GM18502 (cell line): ENCODE measurements around the gene WRAP73.

Experiments used
- ATAC-seq: cut with Tn5 transposase; IDR thresholded peaks from one replicate; pipeline ENCODE4 v1.9.1; 2021; ENCODE audit warnings: mild to moderate bottlenecking; ENCODE audit not compliant: unreplicated experiment, poor library complexity

Gene WRAP73

DNA sequence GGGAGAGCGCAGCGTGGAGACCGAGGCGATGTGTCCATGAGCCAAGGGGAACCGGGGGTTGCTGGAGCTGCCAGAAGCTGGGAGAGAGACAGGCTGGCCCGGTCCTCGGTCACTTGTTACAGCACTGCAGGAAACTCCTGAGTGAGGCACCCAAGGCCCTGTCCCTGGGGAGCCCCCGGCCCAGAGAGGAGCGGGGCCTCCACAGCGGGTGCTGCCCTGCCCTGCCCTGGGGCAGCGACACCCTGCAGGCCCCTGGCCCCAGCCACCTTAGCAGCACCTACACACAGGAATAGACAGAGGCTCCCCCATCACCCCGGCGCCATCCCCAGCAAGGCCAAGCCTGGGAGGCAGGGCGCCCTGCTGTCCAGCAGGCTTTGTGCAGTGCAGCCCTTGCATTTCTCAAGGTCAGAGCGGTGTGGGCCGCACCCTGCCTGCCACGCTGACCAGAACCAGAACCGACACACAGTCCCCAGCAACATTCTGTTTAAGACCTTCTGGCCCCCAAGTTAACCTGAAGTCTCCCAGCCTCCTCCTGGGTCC is 32.0 kb downstream of the WRAP73 start:
- no peak for ATAC-seq

DNA sequence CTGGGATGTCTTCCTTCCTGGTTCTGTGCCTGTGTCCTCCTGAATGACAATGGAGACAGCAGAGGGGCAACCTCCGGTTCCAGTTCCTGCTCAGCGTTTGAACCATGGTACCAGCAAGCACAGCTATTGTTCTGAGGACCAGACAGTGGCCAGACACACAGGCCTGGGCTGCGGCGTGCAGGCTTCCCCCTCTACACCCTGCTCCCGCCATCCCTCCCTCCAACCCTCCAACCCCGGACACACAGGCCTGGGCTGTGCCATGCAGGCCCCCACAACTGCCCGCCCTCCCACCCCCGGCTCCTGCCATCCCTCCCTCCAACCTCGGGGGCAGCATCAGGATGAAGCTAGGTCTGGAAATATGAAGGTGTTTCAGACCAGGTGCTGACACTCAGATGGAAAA is 33.0 kb downstream of the WRAP73 start:
- no peak for ATAC-seq

DNA sequence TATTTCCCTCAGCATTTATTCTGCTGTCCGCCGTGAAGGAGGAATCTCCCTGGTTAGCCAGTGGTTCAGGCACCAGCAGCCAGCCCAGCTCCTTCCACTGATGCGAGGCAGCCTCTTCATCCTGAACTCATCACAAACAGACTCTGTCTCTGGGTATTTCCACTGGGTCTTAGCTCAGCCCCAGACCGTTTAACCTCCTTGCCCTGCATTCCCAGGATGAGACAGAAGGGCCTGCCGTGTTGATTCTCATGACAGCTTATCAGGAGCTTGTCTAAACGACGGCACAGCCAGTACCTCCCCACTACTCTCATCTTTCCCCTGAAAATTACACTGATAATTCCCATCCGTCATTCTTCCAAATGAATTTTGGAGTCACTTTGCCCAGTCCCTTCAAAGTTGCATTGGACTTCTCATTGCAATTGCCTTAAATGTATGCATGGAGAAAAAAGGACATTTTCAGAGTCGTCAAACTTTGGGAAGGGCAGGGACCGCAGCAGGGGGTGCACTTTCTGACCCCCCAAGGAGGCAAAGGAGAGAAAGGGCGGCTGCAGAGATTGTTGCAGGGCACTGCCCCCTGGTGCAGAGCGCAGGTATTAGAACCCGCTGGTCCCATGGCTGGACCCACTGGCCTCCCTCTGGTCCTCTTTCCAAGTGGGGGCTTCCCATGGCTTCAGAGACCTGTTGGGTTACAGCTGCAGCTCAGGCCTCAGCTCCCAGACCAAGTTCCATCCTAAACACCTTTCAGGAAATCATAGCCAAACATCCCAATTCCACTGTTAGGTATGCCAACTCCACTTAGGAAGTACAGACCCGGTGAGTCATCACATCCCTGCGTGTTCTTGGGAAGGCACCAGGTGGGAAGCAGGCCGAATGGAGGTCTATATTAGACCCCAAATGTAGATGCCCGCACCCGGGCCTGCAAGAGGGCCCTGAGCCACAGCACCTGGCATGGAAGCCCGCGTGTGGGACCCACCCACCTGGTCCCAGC is 34.9 kb downstream of the WRAP73 start:
- no peak for ATAC-seq

DNA sequence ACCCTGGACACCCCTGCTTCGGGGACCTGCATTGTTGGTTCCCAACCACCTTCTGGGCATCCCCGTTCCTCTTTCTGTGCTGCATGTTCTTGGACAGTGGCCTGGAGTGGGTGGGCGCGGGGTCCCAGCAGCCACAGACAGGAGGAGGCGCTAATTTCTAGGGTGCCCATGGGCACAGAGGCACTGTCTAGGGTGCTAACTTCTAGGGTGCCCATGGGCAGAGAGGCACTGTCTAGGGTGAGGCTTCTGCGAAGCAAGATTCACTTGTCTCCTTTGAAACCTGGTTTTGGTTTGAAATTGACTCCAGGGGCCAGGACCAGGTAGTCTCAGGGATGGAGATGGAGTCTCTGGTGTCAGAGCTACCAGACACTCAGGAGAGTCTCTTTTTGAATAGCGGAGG is 37.8 kb downstream of the WRAP73 start:
- ATAC-seq: no peak

DNA sequence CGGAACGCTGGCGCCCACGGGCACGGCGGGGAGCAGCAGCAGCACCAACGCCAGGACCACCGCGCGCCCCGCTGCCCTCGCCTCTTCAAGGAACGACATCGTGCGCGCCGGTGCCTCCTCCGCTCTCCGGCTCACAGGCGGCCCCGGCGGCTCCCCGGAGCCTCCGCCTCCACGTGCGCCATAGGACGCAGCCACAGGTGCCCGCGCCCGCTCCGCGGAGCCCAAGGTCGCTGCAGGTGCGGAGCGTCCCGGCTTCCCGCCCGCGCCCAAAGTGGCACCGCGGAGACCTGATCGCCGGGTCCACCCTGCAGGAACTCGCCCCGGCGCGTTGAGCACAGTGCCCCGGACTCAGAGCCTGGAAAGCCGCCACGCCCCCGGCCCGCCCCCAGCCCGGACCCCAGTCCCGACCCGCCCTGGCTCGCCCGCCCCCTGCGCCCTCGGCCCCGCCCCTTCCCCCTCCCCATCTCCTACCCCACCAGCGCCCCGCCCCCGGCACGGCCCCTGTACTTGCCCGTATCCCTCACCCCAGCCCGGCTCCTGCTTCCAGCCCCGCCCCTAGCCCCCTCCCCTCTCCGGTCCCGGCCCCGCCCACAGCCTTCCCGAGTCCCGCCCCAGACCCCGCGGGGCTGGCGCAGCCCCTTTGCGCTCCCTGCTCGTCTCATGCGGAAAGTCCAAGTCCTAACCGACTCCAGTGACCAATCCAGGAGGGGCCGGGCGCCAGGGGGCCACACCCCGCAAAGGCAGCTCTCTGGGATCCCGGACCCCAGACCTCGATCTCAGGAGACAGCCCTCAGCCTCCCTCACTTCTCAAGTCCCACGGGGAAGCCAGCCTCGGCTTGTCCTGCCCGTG is 38.5 kb downstream of the WRAP73 start, which contains the start of gene MEGF6:
MEGF6 (minus strand) TSS at position 339 of the 850 bp plus-strand sequence; CDS start at position 99, 240 bp downstream.
- ATAC-seq: no peak

DNA sequence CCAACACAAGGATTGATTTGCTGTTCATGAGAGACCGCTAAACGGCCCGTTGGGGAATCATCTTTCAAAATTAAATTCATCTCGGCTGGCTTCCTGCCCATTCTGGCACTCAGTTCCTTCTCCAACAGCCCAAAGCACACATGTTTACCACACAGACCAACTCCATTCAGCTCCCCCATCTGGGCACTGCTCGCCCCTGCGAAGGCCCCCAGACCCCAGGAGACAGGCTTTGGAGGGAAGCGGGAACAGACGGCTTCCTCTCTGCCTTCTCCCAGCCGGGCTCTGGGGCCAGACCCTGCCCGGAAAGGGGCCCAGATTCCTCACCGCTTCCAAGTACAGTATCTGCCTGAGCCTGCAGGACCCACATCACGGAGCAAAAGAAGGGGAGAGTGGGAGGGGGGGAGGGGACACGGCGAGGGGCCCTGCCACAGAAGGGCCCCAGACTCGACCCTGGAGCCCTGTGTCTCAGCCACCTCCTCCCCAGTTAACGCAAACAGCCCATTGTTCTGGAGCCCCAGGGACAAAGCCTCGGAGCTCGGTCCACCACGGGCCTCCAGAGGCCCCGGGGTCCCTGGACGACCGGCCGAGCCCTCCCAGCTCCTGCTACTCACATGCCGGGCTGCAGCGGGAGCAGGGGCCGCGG is 39.3 kb downstream of the WRAP73 start:
- no peak for ATAC-seq

DNA sequence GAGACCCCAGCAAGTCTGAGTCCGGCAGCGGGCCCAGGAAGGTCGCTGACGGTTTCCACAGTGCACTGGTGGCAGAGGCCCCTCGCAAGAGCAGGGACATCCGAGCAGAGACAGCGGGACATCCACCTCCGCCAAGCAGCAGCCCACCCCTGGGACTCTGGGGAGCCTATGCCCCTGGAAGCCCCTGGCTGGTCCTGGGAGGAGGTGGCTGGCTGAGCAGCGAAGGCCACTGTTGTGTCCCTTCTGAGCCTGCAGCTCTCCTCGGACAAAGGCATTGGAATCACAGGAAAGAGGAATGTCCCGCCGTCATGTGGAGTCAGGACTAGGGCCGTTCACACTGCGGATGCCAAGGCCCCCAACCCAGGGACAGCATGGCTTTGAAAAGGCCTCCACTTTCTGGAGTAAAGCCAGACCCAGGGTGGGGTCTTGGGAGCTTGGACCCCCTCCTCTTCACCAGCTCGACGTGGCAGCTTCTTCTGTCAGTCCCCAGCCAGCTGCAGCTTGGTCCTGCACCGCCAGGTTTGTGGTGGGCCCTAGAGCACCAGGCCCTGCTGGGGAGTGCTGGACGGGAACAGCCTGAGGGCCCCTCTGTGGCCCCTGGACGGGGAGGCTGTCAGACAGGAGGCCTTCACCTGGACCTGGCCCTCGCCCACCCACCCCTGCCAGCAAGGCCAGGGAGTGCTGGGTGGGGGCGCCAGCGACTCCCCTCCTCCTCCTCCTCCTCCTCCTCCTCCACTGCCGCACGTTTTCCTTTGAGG is 40.0 kb downstream of the WRAP73 start:
- no peak for ATAC-seq

DNA sequence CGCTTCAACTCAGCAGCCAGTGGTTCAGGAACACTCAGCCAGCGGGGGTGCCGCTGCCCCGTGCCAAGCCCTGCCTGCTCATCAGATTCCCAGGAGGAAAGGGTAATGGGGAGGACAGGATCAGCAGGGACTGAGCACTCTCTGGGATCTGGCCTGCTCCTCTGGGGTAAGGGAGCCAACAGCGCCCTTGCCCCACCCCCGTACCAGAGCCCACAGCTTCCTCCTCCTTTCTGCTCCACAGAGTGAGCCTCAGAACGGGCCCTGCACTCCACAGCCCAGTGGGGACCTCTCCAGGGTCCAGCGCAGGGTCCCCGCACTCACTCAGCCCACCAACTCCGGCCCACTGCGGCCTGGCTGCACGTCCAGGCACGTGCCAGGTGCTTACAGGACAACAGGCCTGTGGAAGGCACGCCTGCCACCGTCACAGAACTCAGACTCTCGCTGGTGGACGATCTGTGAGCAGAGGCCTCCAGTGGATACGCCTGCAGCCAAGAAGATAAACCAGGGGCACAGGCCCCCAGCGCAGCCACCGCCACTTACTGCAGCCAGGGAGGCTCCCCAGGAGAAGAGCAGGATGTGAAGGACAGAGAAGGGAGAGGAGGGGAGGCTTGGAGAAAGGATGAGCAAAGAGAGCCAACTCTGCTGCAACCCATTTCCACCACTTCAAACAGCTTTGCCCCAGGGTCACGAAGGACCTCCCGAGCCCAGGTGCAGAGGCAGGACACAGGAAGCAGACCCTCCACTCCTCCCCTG is 40.7 kb downstream of the WRAP73 start:
- ATAC-seq: no peak

DNA sequence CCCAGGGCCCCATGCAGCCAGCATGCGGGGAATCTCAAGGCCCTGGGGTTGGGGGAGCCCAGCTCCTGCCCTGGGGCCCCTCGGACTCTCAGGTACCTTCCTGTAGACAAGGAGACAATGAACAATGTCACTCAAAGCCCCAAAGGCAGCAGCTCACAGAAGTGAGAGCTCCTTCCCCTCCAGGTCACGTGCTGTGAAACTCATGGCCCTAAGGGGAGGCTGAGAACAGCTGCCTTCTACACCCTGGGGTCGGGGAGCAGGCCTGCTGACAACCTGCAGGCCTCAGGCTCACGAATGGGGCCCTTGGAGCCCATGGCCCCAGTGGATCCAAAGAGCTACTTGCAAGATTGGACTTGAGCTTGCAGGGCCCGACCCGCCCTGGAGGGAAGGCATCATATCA is 41.7 kb downstream of the WRAP73 start:
- ATAC-seq: no peak

DNA sequence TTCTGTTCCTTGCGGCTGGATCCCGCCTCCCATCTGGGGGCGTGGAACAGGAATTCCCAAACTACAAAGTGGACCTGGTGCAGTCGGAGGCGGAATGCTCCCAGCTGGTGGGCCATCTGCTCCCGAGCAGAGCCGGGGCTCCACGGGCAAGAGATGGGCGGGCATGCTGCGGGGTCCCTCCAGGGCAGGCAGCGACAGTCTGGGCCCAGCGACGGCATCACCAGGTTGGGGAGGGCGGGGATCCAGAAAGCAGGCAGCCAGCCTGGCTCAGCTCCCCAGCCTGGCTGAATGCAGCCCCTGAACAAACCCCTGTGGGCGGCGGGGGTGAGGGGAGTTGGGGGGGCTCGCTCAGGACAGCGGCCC is 42.2 kb downstream of the WRAP73 start:
- ATAC-seq: no peak

DNA sequence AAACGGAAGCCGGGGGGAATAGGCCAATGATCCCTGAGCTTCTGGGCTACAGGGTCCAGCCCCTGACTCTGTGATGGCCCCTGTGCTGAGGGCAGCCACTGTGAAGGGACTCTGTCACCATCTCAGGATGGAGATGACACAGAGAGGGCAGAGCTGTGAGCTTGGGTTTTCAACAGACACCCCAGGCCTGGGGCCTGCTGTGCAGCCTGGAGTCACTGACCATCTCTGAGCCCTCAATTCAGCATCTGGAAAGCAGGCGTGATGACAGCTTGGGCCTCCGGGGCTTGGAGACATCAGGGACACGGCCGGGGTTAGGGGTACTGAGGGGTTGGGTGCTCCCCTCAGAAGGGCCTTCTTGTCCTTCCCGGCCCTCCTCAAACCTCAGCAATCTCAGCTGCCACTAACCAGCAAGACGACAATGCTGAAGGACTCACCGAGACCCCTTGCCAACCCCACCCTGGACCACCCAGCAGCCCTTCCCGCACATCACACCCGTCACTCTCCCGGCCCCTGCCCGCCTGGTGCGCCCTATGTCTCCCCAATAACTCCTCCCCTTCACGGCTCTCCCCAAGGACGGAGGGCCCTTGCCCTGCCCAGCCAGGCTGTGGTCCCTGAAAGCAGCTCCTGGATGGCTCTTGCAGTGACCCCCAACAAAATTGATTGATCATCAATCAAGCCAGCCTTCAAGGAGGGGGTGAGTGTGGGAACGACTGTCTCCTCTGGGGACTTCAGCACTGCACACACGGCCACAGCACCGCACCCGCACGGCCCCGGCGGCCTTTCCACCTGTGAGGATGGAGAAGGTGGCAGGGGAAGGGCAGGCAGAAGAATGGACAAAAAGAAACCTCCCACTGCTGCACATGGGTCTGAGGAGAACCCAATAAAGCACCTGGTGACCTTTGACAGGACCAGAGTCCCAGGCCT is 42.9 kb downstream of the WRAP73 start:
- ATAC-seq: no peak

DNA sequence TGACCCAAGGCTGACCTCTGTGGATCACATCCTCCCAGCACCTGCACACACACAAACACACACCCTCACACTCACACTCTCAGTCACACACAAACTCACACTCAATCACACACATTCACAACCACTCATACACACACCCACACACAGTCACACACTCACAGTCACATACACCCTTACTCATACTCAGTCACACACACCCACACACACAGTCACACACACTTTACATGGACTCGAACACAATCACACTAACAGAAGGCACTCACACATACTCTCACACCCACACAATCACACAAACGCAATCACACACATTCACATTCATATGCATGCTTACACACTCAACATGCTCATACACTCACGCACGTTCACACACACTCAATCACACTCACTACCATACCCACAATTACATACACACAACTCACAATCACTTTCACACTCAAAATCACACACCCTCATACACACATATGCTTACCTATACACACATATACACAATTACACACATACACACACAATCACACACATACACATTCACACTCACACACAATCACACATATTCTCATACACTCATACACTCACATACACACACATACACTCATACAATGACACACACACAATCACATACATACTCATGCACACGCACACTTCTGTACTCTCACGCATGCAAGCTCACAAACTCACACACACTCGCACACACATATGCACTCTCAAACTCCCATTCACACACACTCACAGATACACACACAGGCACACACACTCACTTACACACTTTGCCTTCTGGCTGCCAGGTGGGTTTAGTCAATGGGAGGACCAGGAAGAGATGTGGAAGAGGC is 44.7 kb downstream of the WRAP73 start:
- ATAC-seq: no peak

DNA sequence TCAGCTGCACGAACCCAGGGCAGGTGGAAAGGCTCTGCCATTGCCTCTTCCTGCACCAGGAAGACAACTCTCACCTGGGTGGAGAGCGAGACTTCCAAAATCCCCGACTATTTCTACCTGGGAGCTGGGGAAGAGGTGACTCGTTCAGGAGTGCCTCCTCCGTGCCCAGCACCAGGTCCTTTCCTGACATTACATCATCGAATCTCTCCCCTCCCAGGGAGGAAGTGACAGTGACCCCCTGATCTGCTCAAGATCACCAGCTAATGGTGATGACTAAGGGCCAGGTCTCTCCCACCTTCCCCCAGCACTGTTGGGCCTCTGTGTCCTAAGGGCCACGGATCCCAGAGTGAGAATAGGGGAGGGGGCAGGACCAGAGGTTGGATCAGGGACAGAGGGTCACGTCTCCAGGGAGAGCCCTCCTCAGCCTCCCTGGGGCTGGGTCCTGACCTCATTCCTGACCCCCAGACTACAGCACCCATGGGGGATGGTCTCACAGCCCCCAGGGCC is 45.4 kb downstream of the WRAP73 start:
- no peak for ATAC-seq

DNA sequence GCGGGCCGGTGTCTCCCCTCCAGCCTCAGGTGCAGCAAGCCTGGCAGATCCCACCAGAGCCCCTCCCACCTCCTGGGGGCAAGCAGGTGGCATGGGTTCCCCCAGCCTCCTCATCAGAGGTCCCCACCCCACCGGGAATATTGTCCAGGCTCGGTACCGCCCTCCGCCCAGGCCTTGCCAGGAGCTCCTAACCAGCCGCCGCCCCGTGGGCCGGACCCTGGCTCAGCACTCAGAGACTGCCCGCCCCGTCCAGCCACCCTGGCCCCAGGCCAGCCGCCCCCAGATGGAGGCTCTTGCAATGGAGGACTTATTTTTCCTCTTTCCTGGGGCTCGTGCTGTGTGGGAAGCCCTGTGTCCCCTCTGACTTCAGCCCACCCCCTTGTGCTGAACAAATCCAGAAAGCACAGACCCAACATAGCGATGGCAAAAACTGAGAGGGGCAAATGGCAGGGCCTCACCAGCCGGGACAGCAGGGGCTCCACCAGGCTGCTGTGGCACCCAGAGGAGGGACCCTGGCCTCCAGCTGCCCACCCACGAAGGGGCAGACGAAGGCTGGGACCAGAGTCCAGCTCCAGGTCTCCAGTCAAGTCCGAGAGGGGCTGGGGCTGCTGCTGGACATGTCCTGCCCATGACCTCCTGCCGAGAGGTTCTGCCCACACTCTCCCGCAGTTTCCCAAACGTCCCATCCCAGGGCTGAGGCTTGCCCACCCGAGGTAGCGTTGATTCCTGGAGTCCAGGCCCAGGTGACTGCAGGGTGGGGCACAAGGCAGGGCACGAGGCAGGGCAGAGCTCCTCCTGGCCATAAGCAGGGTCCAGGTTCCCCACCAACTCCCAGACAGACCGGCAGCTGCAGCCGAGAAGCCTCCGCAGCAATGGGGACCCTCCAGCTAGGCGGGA is 46.1 kb downstream of the WRAP73 start:
- ATAC-seq: no peak

DNA sequence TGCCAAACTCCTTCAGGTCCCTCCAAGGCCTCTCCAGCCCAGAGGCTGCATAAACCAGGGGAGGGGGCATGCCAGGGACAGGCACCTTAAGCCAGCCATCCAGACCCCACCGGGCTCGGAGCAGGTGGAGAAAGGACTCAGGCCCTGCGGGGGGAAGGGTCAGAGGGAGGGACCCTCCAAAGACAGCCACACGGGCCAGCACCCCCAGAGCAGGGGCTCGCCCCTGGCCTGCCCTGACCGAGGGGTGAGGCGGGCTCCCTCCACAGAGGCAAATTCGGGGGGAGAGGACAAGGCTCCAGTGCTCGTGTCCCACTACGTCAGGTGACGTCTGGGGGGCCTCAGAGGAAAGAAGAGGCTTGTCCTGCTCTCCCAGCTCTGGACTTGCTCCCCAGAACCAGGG is 46.7 kb downstream of the WRAP73 start:
- ATAC-seq: no peak

DNA sequence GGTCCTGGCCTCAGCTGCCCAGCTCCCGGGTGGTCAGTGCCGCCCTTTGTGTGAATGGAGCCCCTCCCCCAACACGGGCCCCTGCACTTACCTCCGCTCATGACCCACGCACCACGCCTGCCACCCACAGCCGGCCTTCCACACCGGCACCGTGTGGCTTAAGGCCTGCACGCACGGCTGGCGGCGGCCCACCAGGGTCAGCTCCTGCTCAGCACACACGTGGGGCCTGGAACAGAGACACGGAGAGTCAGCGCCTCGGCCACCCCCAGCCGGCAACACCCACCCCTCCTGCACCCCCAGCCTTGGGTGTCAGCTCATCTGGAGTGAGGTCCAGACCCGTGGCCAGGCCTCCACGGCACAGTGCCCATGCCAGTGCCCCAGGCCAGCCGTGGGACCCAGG is 47.5 kb downstream of the WRAP73 start:
- ATAC-seq: no peak
